ENCODE data around the gene CDK14. TPM values are rescaled to one million over a fixed set of nuclear protein-coding genes. Genes with fewer than 3 reads are reported as not detected.

The CDK14 gene
- polyA plus RNA-seq, 1 donor from 2014 or later = 25.1 TPM

GRCh38 chr7:90836937-90837336 is 240.8 kb downstream of the CDK14 start:
- no peaks in the 10 kb centered on the region for H3K9me2 ChIP-seq (ENCODE audit: insufficient read depth, low read length)
- no peak overlapping the region for H3K9ac ChIP-seq (ENCODE audit: low read length)
- H4K20me1 ChIP-seq (ENCODE audit: insufficient read depth) = no peaks in the 10 kb centered on the region
- H3K27me3 ChIP-seq (ENCODE audit: insufficient read depth, low read depth, low read length) = no peaks in the 10 kb centered on the region
- H3K4me2 ChIP-seq (ENCODE audit: low read length) = no peak overlapping the region
- no peak overlapping the region for H3K4me3 ChIP-seq (ENCODE audit: low read length)
- H2AFZ ChIP-seq (ENCODE audit: low read depth, low read length) = no peak overlapping the region
- no peaks in the 10 kb centered on the region for H3F3A ChIP-seq (ENCODE audit: insufficient read depth, low read length, poor library complexity, severe bottlenecking)
- H3K79me2 ChIP-seq (replicated peaks; ENCODE audit: insufficient read depth, low read length) = no peaks in the 10 kb centered on the region
- no peak overlapping the region for H3K27ac ChIP-seq (ENCODE audit: low read length)
- H3K36me3 ChIP-seq (ENCODE audit: insufficient read depth, low read length) = no peaks in the 10 kb centered on the region
- H3K9me3 ChIP-seq (ENCODE audit: low read length) = no peaks in the 10 kb centered on the region
- no peak for TF ChIP-seq POLR2AphosphoS5 (IDR thresholded peaks at IDR 0.05)
- TF ChIP-seq MXI1 (conservative IDR thresholded peaks at IDR 0.05; ENCODE audit: poor library complexity, severe bottlenecking) = no peak
- TF ChIP-seq EP300 (conservative IDR thresholded peaks at IDR 0.05; ENCODE audit: poor library complexity, severe bottlenecking) = no peak
- no peak for TF ChIP-seq EZH2 (IDR thresholded peaks at IDR 0.05; ENCODE audit: borderline replicate concordance, insufficient read depth, low read length, poor library complexity, severe bottlenecking)
- TF ChIP-seq SMC3 (conservative IDR thresholded peaks at IDR 0.05; ENCODE audit: poor library complexity) = no peak
- no peak for TF ChIP-seq RAD21 (conservative IDR thresholded peaks at IDR 0.05)
- TF ChIP-seq, protein P1, sequence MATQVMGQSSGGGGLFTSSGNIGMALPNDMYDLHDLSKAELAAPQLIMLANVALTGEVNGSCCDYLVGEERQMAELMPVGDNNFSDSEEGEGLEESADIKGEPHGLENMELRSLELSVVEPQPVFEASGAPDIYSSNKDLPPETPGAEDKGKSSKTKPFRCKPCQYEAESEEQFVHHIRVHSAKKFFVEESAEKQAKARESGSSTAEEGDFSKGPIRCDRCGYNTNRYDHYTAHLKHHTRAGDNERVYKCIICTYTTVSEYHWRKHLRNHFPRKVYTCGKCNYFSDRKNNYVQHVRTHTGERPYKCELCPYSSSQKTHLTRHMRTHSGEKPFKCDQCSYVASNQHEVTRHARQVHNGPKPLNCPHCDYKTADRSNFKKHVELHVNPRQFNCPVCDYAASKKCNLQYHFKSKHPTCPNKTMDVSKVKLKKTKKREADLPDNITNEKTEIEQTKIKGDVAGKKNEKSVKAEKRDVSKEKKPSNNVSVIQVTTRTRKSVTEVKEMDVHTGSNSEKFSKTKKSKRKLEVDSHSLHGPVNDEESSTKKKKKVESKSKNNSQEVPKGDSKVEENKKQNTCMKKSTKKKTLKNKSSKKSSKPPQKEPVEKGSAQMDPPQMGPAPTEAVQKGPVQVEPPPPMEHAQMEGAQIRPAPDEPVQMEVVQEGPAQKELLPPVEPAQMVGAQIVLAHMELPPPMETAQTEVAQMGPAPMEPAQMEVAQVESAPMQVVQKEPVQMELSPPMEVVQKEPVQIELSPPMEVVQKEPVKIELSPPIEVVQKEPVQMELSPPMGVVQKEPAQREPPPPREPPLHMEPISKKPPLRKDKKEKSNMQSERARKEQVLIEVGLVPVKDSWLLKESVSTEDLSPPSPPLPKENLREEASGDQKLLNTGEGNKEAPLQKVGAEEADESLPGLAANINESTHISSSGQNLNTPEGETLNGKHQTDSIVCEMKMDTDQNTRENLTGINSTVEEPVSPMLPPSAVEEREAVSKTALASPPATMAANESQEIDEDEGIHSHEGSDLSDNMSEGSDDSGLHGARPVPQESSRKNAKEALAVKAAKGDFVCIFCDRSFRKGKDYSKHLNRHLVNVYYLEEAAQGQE (IDR thresholded peaks at IDR 0.05; ENCODE audit: borderline replicate concordance) = no peak
- TF ChIP-seq, protein P2, sequence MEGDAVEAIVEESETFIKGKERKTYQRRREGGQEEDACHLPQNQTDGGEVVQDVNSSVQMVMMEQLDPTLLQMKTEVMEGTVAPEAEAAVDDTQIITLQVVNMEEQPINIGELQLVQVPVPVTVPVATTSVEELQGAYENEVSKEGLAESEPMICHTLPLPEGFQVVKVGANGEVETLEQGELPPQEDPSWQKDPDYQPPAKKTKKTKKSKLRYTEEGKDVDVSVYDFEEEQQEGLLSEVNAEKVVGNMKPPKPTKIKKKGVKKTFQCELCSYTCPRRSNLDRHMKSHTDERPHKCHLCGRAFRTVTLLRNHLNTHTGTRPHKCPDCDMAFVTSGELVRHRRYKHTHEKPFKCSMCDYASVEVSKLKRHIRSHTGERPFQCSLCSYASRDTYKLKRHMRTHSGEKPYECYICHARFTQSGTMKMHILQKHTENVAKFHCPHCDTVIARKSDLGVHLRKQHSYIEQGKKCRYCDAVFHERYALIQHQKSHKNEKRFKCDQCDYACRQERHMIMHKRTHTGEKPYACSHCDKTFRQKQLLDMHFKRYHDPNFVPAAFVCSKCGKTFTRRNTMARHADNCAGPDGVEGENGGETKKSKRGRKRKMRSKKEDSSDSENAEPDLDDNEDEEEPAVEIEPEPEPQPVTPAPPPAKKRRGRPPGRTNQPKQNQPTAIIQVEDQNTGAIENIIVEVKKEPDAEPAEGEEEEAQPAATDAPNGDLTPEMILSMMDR (IDR thresholded peaks at IDR 0.05; ENCODE audit: poor library complexity, severe bottlenecking) = no peak
- TF ChIP-seq TAF1 (IDR thresholded peaks at IDR 0.05; ENCODE audit: low read depth) = no peak

- H3K9me2 ChIP-seq (ENCODE audit: insufficient read depth, low read length) = no peaks in the 10 kb centered on the region
- no peaks in the 10 kb centered on the region for H3K27me3 ChIP-seq (ENCODE audit: insufficient read depth, low read depth, low read length)
- TF ChIP-seq POLR2AphosphoS5 (IDR thresholded peaks at IDR 0.05) = no peak
- TF ChIP-seq, protein P1 (IDR thresholded peaks at IDR 0.05; ENCODE audit: borderline replicate concordance) = no peak
- TF ChIP-seq, protein P2 (IDR thresholded peaks at IDR 0.05; ENCODE audit: poor library complexity, severe bottlenecking) = no peak
- no peak for TF ChIP-seq EP300 (conservative IDR thresholded peaks at IDR 0.05; ENCODE audit: poor library complexity, severe bottlenecking)
- TF ChIP-seq EZH2 (IDR thresholded peaks at IDR 0.05; ENCODE audit: borderline replicate concordance, insufficient read depth, low read length, poor library complexity, severe bottlenecking) = no peak
- no peak for TF ChIP-seq SMC3 (conservative IDR thresholded peaks at IDR 0.05; ENCODE audit: poor library complexity)
- TF ChIP-seq RAD21 (conservative IDR thresholded peaks at IDR 0.05) = no peak
- no peak for TF ChIP-seq MXI1 (conservative IDR thresholded peaks at IDR 0.05; ENCODE audit: poor library complexity, severe bottlenecking)
- no peak for TF ChIP-seq TAF1 (IDR thresholded peaks at IDR 0.05; ENCODE audit: low read depth)
Observed at GRCh38 chr7:90838799-90839198, 242.7 kb downstream of the CDK14 start.

More at GRCh38 chr7:90838799-90839198, 242.7 kb downstream of the CDK14 start:
- H2AFZ ChIP-seq (ENCODE audit: low read depth, low read length) = no peak overlapping the region
- no peaks in the 10 kb centered on the region for H4K20me1 ChIP-seq (ENCODE audit: insufficient read depth)
- no peak overlapping the region for H3K9ac ChIP-seq (ENCODE audit: low read length)
- no peaks in the 10 kb centered on the region for H3F3A ChIP-seq (ENCODE audit: insufficient read depth, low read length, poor library complexity, severe bottlenecking)
- H3K27ac ChIP-seq (ENCODE audit: low read length) = no peak overlapping the region
- H3K4me2 ChIP-seq (ENCODE audit: low read length) = no peak overlapping the region
- H3K36me3 ChIP-seq (ENCODE audit: insufficient read depth, low read length) = no peaks in the 10 kb centered on the region
- no peaks in the 10 kb centered on the region for H3K79me2 ChIP-seq (replicated peaks; ENCODE audit: insufficient read depth, low read length)
- H3K9me3 ChIP-seq (ENCODE audit: low read length) = no peaks in the 10 kb centered on the region
- no peak overlapping the region for H3K4me3 ChIP-seq (ENCODE audit: low read length)
